Liver (tissue), 3 donors: ENCODE measurements around the gene NMRAL1.

ENCODE experiments used
- CTCF ChIP-seq: fragments of 150-350 bp; IDR thresholded peaks from 2 replicates; pipeline ENCODE4 v1.5.1; 2017; ENCODE audit warnings: improper control_type of control experiment, low read depth, low read length; ENCODE audit not compliant: missing input control
- EGR1 ChIP-seq, 2 donors: IDR thresholded peaks; 2 replicates each; pipeline ENCODE4 v1.6.1; 2016 to 2018; ENCODE audit warnings: antibody characterized with exemption in 2 of 2, low read depth in 2 of 2
- FOXA1 ChIP-seq: IDR thresholded peaks from 2 replicates; pipeline ENCODE4 v1.6.1; 2016; ENCODE audit warnings: antibody characterized with exemption
- FOXA2 ChIP-seq: IDR thresholded peaks from 2 replicates; pipeline ENCODE4 v1.6.1; 2016; ENCODE audit warnings: antibody characterized with exemption
- GABPA ChIP-seq, 2 donors: IDR thresholded peaks in 1 of 2; conservative IDR thresholded peaks in 1 of 2; 2 replicates each; pipeline ENCODE4 v1.6.1; 2016; ENCODE audit warnings: antibody characterized with exemption in 2 of 2, mild to moderate bottlenecking in 1 of 2, moderate library complexity in 1 of 2
- HNF4G ChIP-seq: IDR thresholded peaks from 2 replicates; pipeline ENCODE4 v1.6.1; 2016; ENCODE audit warnings: antibody characterized with exemption
- JUND ChIP-seq, 2 donors: IDR thresholded peaks; 2 replicates each; pipeline ENCODE4 v1.6.1; 2016; ENCODE audit warnings: antibody characterized with exemption in 2 of 2
- MAX ChIP-seq: IDR thresholded peaks from 2 replicates; pipeline ENCODE4 v1.6.1; 2016; ENCODE audit warnings: antibody characterized with exemption
- RAD21 ChIP-seq, 2 donors: IDR thresholded peaks; 2 replicates each; pipeline ENCODE4 v1.6.1; 2016; ENCODE audit warnings: antibody characterized with exemption in 2 of 2, mild to moderate bottlenecking in 2 of 2
- REST ChIP-seq: IDR thresholded peaks from 2 replicates; pipeline ENCODE4 v1.6.1; 2016; ENCODE audit warnings: antibody characterized with exemption, mild to moderate bottlenecking
- RXRA ChIP-seq, 2 donors: IDR thresholded peaks; 2 replicates each; pipeline ENCODE4 v1.6.1; 2017 to 2018; ENCODE audit warnings: antibody characterized with exemption in 2 of 2, mild to moderate bottlenecking in 1 of 2
- SP1 ChIP-seq: IDR thresholded peaks from 2 replicates; pipeline ENCODE4 v1.6.1; 2018; ENCODE audit warnings: antibody characterized with exemption, mild to moderate bottlenecking
- TAF1 ChIP-seq: conservative IDR thresholded peaks from 2 replicates; pipeline ENCODE4 v1.6.1; 2016; ENCODE audit warnings: antibody characterized with exemption, mild to moderate bottlenecking
- YY1 ChIP-seq: IDR thresholded peaks from 2 replicates; pipeline ENCODE4 v1.6.1; 2016; ENCODE audit warnings: antibody characterized with exemption, mild to moderate bottlenecking
- donor health status: healthy.
- donor health status: healthy.

GRCh38 chr16:4450430-4450829 lies 24.0 kb downstream of the NMRAL1 start:
- TF ChIP-seq GABPA (IDR thresholded peaks at IDR 0.05 in 1 of 2, conservative IDR thresholded peaks at IDR 0.05 in 1 of 2) (no peak), FOXA2 (no peak), CTCF (no peak), REST (no peak), HNF4G (no peak), RXRA (IDR thresholded peaks at IDR 0.05) (no peak), YY1 (no peak), EGR1 (IDR thresholded peaks at IDR 0.05; ENCODE audit: low read depth in 2 of 2) (no peak), TAF1 (no peak), RAD21 (IDR thresholded peaks at IDR 0.05) (no peak), SP1 (no peak), JUND (IDR thresholded peaks at IDR 0.05) (no peak), MAX (no peak), FOXA1 (no peak)
